HPDE6-E6E7 (cell line): Measurements from ENCODE around the gene MAT2B.

Source experiments
- DNase-seq: peaks from one replicate; pipeline ENCODE4 v3.0.0; 2011; ENCODE audit warnings: missing footprints; ENCODE audit errors: extremely low spot score

The MAT2B gene

GRCh38 chr5:163551156-163551555, 45.7 kb downstream of the MAT2B start:
- no peak for DNase-seq

- DNase-seq = no peak
Measured at GRCh38 chr5:163552536-163552935, 47.1 kb downstream of the MAT2B start.

GRCh38 chr5:163561339-163561738, 55.9 kb downstream of the MAT2B start:
- no peak for DNase-seq

DNA sequence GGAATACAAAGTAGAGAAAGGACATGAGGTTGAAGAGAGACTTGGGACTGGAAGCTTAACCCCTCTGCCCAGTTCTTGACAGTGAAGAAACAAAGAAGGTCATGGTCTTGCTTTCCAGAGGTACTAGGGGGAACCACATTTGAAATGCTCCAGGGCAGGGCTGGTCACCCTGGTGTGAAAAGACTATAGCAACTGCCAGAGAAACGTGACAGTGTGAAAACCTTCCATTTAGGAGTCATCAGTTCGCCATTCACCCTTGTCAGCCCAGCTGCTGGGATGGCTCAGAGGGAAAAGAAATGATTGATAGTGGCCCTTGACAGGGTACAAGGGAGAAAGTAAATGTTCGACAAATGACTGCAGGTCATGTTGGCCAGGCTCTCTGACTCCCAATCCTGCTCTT, 56.7 kb downstream of the MAT2B start:
- no peak for DNase-seq

DNA sequence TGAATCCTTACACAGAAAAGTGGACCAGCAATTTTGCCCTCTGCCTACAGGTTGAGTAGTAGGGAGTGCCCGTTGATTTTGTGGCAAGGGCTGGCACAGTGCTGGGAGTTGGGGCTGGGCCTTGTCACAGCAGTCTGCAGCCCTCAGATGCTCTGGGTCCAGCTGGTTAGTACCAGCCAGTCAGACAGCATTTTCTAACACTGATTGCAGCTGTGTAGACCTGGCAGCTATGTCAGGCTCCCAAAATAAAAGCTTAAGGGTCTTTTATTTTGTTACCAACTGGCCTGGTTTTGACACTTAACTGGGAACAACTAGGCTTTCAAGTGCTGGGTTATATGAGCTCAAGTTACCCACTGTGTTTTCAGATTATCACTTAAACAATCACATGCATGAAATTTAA, 57.7 kb downstream of the MAT2B start:
- DNase-seq = no peak

- DNase-seq = no peak
Measured at GRCh38 chr5:163563880-163564279, 58.5 kb downstream of the MAT2B start.

DNA sequence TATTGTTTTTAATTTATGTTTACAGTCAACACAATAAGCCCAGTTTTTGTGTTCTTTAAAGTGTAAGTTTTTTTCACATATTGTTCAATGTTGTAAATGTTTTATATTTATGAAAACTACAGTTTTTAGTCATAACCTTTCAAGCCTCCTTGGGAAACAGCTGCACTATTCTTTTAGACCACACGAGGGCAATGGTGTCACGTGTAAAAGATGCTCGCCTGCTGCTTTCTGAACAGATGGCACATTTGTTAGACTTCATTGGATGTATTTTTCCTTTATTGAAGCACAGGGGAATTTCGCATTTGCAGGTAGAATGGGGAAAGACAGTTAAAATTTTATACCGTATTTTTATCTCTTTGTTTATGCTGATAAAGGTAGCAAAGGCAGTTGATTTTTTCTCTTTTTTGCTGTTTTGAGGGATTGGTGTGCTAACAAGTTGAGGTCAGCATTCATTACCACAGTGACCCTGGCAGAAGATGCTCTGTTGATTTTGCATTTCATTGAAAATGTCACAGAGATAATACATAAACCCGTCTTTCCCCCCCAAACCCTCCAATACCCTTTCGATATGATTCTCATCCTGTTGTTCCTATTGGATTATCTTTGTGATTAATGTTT, 59.0 kb downstream of the MAT2B start:
- peak; percentile 38 for DNase-seq

DNA sequence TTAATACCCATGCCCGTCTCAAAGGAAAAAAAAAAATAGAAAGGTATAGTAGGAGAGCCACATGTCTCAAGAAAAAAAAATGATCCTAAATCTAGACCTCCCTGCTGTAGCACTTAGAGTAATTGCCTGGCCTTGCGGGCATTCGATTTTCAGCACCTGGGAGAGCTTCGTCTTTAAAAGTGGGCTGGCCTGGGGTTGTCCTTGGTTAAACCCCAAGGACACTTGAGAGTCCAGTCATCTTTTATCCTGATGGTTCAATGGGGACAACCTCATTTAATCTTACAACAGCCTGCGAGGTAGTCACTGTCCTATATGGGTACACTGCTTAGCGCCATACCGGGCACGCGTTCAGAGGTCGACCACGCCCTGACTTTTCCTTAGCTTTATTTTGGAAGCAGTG, 60.1 kb downstream of the MAT2B start:
- DNase-seq = no peak

- no peak for DNase-seq
Measured at GRCh38 chr5:163565931-163566608, 60.7 kb downstream of the MAT2B start.

DNA sequence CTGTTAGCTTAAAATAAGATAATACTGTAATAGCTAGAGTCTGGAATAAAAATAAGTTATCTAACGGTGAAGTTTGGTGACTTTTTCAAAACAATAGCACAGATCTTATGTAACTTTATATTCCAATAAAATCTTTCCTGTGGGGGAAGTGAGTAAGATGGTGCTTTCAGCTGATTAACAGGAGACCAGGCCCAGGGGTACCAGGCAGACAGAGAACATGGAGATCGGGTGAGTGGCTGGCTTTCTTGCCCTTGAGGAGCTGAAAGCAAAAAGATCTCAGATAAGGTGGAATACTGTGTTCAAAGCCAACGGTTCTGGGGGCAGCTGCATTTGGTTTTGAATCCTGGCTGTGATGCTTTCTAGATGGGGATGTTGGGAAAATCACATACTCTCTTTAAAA, 61.3 kb downstream of the MAT2B start:
- DNase-seq = no peak

- DNase-seq = no peak
Measured at GRCh38 chr5:163567811-163568210, 62.4 kb downstream of the MAT2B start.
